Keratinocyte (primary cell): ENCODE measurements around the gene ADAMTSL3.

ENCODE experiments used
- CTCF ChIP-seq, 3 experiments: IDR thresholded peaks in 1 of 3; conservative IDR thresholded peaks in 1 of 3; optimal IDR thresholded peaks in 1 of 3; 2 replicates in 2 of 3; 3 replicates in 1 of 3; pipeline versions ENCODE3 to v1.5.1; 2011; ENCODE audit warnings: low read length in 3 of 3, mild to moderate bottlenecking in 3 of 3, moderate library complexity in 2 of 3, control low read depth in 1 of 3, inconsistent platforms in 1 of 3; ENCODE audit not compliant: insufficient read depth in 2 of 3; ENCODE audit errors: extremely low read depth in 1 of 3
- EZH2 ChIP-seq: IDR thresholded peaks from one replicate; pipeline ENCODE4 v1.6.1; 2012; ENCODE audit warnings: inconsistent platforms, mild to moderate bottlenecking, low read length, moderate library complexity

- TF ChIP-seq CTCF (optimal IDR thresholded peaks at IDR 0.05 in 1 of 3, IDR thresholded peaks at IDR 0.05 in 1 of 3, conservative IDR thresholded peaks at IDR 0.05 in 1 of 3; ENCODE audit: extremely low read depth in 1 of 3, insufficient read depth in 2 of 3, low read length in 3 of 3) (no peak), EZH2 (no peak)
These were observed 113.8 kb downstream of the ADAMTSL3 start for GRCh38 chr15:83767741-83768140.
